ENCODE measurements around the gene PCP2.
A peak's percentile ranks its signal among the peaks of the same experiment; 100 is the strongest.

The PCP2 gene

DNA sequence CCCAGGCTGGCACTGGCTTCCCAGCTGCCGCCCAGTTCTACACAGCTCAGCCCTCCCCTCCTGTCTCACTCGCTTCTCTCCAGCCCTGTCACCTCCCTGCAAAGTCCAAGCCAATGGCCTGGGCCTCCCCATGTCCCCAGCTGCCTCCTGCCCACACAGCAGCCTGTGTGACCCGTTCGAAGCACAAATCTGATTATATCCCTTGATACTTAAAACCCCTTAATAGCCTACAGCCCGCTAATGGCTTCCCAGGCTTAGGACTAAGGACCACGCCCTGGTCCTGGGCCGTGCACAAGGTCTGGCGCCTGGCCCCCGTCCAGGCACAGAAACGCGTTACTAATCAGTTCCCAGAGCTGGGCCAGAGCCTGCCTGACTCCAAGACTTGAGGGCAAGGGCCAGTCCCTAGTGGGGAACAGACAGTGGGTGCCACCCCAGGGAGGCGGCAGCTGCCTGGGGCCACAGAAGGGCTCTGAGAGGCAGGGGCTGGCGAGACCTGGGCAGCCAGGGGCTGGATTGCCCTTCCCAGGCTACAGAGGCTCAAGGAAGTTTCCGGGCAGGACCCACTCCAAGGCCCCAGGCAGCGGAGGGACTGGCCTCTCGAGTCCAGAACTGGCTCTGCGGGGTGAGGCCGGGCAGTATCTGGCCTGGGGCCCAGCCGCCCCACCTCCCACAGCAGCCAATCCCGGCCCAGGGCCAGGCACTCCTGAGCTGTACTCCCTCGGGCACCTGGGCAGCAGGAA lies 14.6 kb downstream of the PCP2 start:
- peak in 1 of 2 experiments; percentile 45 for DNase-seq

DNA sequence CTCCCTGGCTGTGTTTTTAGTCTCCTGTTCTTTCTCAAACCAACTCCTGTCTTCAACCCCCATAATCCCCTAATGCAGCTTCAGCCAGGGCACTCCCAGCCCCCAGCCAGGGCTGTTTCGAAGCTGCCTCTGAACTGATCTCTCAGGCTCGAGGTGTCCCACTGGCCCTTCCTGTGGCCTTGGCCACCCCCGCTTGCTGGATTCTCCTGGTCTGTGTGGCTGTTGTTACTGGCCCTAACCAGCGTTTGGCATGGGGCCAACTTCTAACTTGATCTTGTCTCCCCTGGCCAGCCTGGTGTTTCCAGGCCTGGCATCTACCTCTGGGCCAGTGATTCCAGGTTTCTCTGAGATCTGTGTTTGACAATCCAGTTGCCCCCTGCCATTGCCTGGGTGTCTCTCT lies 15.2 kb downstream of the PCP2 start:
- DNase-seq, result no peak

DNA sequence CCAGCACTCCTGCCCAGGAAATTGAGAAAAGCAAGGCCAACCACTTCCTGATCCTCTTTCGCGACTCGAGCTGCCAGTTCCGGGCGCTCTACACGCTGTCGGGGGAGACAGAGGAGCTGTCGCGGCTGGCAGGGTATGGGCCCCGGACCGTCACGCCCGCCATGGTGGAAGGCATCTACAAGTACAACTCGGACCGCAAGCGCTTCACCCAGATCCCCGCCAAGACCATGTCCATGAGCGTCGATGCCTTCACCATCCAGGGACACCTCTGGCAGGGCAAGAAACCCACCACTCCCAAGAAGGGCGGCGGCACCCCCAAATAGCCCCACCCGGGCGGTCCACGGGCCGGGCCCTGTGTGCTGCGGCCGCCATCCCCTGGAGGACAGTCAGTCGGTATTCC lies 15.8 kb downstream of the PCP2 start:
- DNase-seq, result no peak

DNA sequence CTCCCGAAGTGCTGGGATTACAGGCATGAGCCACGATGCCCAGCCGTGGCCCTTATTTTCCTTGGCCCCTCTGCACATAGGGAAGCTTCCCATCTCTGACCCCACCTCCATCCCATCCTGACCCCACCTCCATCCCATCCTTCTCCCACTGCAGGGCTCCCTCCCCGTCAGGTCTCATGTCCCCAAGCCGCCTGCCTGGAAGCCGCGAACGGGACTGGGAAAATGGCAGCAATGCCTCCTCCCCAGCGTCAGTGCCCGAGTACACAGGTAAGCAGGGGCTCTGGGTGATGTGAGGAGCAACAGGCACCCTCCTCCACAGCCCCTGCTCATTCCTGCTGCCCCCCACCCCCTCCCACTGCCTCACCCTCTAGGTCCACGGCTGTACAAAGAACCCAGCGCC lies 16.3 kb downstream of the PCP2 start:
- no peak for DNase-seq

DNA sequence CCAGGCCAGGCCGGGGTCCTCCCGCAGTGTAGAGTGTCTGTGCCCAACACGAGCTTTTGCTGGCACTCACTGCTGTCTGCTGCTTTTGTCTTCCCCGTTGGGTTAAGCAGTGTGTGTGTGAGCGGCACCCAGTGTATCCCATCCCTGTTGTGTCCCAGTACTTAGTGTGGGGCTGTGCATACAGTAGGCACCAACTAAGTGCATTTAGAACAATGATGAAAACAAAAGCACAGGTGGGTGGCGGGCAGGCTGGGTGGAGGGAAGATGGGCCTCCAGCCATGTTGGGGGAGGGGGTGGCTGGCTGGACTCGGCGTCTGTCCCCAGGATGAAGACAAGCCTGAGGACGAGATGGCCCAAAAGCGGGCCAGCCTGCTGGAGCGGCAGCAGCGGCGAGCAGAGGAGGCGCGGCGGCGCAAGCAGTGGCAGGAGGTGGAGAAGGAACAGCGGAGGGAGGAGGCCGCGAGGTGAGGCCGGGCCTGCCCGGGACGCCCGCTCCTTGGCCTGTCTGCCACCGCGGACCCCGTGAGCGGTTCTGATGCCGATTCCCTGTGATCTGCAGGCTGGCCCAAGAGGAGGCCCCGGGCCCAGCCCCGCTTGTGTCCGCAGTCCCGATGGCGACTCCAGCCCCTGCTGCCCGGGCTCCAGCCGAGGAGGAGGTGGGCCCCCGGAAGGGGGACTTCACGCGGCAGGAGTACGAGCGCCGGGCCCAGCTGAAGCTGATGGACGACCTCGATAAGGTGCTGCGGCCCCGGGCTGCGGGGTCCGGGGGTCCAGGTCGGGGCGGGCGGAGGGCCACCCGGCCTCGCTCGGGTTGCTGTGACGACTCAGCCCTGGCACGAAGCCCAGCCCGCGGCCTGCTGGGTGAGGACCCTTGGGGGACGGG lies 18.4 kb downstream of the PCP2 start:
- DNase-seq, result no peak

GRCh38 chr19:7612282-7613274 lies 20.9 kb downstream of the PCP2 start:
- no peak for DNase-seq

- no peak for DNase-seq
Observed at GRCh38 chr19:7611541-7612279, 21.8 kb downstream of the PCP2 start.

GRCh38 chr19:7610491-7611240 lies 22.9 kb downstream of the PCP2 start:
- DNase-seq, result no peak

- no peak for DNase-seq
Observed at GRCh38 chr19:7607874-7608560, 25.5 kb downstream of the PCP2 start.

DNA sequence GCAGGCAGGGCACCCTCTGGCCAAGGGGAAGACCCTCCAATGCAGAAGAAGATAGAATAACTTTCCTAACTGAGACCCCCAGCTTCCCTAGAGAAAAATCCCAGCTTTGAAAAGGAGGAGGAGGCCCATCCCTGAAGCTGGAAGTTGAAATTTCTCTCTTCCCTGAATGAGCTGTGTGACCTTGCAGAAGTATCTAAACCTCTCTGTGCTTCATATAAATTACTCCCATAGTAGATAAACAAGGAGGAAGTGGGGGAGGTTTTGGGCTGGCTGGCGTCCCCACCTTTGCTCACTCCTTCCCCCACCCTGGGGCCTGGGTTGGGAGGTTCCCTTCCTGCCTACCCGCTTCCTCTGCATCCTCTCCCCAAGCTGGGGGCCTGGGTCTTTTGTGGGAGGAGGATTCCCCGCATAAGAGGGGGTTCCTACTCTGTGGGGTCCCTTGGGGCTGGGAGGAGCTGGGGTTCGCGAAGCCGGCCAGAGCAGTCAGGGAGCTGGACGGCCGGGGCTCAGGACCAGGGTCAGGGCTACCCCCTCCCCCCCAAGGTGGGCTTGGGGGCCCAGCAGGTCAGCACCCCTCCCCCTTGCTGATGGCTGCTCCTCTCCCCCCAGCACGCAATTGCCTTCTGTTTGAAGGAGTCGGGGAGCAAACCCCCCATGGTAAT lies 26.2 kb downstream of the PCP2 start:
- DNase-seq, result no peak

DNA sequence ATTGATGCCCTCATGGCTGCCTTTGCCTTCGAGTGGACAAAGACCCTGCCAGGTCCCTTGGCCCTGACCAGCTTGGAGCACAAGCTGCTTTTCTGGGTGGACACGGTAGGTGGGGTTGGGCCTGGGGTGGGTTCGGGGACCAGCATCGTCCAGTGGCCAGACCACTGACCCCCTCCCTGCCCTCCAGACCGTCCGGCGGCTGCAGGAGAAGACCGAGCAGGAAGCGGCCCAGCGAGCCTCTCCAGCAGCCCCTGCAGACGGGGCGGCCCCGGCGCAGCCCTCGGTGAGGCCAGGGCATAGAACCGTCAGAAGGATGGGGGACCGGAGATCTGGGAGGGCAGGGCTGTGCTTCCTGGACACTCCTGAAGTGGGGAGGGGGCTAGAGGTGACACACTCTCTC lies 27.2 kb downstream of the PCP2 start:
- no peak for DNase-seq

DNA sequence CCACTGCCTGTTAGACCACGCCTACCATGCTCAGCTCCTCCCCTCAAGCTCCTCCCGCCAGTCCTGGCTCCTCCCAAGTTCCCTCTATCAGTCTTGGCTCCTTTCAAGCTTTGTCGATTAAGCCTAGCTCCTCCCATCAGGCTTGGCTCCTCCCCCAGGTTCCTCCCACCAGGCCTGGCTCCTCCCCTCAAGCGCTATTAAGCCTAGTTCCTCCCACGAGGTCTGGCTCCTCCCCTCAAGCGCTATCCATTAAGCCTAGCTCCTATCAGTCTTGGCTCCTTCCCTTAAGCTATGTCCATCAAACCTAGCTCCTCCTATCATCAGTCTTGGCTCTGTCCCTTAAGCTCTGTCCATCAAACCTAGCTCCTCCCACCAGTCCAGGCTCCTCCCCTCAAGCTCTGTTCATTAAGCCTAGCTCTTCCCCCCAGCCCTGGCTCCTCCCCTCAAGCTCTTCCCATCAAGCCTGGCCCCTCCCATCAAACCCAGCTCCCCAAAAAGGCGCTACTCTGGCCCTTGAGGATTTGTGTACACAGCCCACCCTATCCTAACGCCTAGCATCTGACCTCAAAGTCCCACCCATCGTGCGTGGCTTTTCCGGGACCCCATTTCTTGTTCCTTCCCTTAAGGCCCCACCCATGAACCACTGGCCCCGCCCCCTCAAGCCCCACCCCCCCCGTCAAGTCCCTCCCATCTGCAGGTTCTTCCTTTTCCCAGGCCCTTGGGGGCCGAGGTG lies 27.9 kb downstream of the PCP2 start:
- DNase-seq, result no peak

GRCh38 chr19:7603919-7604318 lies 29.6 kb downstream of the PCP2 start:
- DNase-seq, result no peak

DNA sequence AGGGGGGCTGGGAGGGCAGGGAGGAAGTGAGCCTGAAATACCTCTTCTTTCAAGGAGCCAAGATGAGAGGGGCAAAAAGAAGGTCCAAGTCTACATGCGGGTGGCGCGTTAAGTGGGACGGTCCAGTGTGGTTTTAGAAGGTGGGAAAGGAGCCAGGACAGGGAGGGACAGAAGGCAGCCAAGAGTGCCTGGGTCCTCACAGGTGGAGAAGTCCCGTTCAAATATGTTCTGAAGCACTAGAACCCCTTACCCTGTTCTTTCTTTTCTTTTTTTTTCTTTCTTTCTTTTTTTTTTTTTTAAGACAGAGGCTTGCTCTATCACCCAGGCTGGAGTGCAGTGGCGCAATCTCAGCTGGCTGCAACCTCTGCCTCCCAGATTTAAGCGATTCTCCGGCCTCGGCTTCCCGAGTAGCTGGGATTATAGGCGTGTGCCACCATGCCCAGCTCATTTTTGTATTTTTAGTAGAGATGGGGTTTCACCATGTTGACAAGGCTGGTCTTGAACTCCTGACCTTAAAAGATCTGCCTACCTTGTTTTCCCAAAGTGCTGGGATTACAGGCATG lies 30.5 kb downstream of the PCP2 start:
- DNase-seq, result no peak

DNA sequence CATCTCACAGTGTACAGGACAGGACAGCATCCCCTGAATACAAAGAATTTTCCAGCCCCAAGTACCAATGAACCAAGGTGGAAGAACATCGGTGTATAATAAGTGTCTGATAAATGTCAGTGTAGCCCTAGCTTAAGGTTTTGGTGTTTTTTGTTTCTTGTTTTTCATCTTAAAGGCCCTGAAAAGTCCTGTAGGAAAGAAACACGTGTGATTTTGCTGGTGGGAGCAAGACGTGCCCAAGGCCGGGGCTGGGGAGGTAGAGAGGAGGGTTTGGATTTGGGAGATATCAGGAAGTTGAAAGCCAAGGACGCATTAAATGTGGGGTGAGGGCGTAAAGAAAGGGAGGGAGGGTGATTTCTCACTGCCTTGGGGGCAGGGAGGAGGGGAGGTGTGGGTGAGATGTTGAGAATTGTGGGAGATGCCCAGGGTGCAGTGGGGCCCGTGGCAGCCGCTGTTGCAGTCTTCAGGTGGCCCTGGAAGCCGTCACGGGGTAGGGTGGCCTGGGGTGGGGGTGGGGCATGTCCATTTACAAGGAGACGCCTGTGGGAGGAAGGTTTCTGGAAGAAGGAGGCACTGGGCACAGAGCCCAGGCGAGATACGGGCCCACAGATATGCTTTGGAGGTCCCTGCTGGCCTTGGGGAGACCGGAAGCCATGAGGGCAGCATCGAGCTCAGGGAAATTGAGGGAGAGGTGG lies 31.1 kb downstream of the PCP2 start:
- no peak for DNase-seq

- DNase-seq, result no peak
Observed at GRCh38 chr19:7600721-7601120, 32.8 kb downstream of the PCP2 start.

- no peak for DNase-seq
Observed at GRCh38 chr19:7598180-7598579, 35.3 kb downstream of the PCP2 start.

GRCh38 chr19:7597689-7598088 lies 35.8 kb downstream of the PCP2 start:
- no peak for DNase-seq

Data from NCI-H524 (cell line).